Smooth muscle cell (in vitro differentiated cells): ENCODE results near the gene TAS2R14. TPM values are rescaled to one million over a fixed set of nuclear protein-coding genes. Genes with fewer than 3 reads are reported as not detected.

ENCODE experiments used
- DNase-seq: peaks from one replicate; lab custom pipeline; 2025; ENCODE audit not compliant: unreplicated experiment; lab: John Stamatoyannopoulos, UW
- H2AFZ ChIP-seq: fragments of 200-600 bp; sonication (generic); 2 replicates; pipeline ENCODE4 v1.6.0; 2016; ENCODE audit warnings: antibody characterized with exemption, low read depth, mild to moderate bottlenecking
- H3F3A ChIP-seq: fragments of 200-600 bp; sonication (generic); 2 replicates; pipeline ENCODE4 v1.6.0; 2017; ENCODE audit warnings: antibody characterized with exemption, low read depth
- H3K27ac ChIP-seq: fragments of 200-600 bp; sonication (generic); 2 replicates; pipeline ENCODE4 v1.5.1; 2016; ENCODE audit warnings: low read depth, mild to moderate bottlenecking
- H3K27me3 ChIP-seq: fragments of 200-600 bp; sonication (generic); 2 replicates; pipeline ENCODE4 v1.6.1; 2016; ENCODE audit warnings: low read depth, mild to moderate bottlenecking
- H3K36me3 ChIP-seq: fragments of 200-600 bp; sonication (generic); 2 replicates; pipeline ENCODE4 v1.5.1; 2016; ENCODE audit warnings: low read depth
- H3K4me1 ChIP-seq: fragments of 200-600 bp; sonication (generic); 2 replicates; pipeline ENCODE4 v1.5.1; 2016; ENCODE audit warnings: low read depth
- H3K4me2 ChIP-seq: fragments of 200-600 bp; sonication (generic); 2 replicates; pipeline ENCODE4 v1.6.0; 2016; ENCODE audit warnings: mild to moderate bottlenecking
- H3K4me3 ChIP-seq: fragments of 200-600 bp; sonication (generic); 2 replicates; pipeline ENCODE4 v1.5.1; 2016; ENCODE audit warnings: mild to moderate bottlenecking
- H3K79me2 ChIP-seq: fragments of 200-600 bp; sonication (generic); 2 replicates; pipeline ENCODE4 v1.6.0; 2016; ENCODE audit warnings: low read depth, mild to moderate bottlenecking
- H3K9ac ChIP-seq: fragments of 200-600 bp; sonication (generic); 2 replicates; pipeline ENCODE4 v1.6.0; 2016; ENCODE audit warnings: low read depth
- H3K9me3 ChIP-seq: fragments of 200-600 bp; sonication (generic); replicated peaks from 2 replicates; pipeline ENCODE4 v1.5.1; 2016; ENCODE audit warnings: low read depth
- H4K20me1 ChIP-seq: fragments of 200-600 bp; sonication (generic); 2 replicates; pipeline ENCODE4 v1.6.0; 2016; ENCODE audit warnings: low read depth
- CTCF ChIP-seq: fragments of 200-600 bp; sonication (generic); IDR thresholded peaks from 2 replicates; pipeline ENCODE4 v1.5.1; 2017; ENCODE audit warnings: borderline replicate concordance, mild to moderate bottlenecking, antibody characterized with exemption; ENCODE audit not compliant: insufficient read depth, poor library complexity, severe bottlenecking
- WGBS: methylation state at CpG from one replicate; pipeline ENCODE4 v1.1.7; 2016; ENCODE audit warnings: low lambda C conversion rate; 5-methylcytosine and 5-hydroxymethylcytosine counted together
- polyA plus RNA-seq: library from polyadenylated mRNA; unstranded; fragments of >200 nt; fragmentation: Nextera tagmentation; extraction: Ambion mirVana; gene quantifications from 2 replicates; pipeline ENCODE4 v1.2.1, GENCODE V29; 2016
- total RNA-seq: library from RNA; depleted of rRNA; stranded (reverse); fragments of >200 nt; gene quantifications from 2 replicates; pipeline ENCODE4 v1.2.3, GENCODE V29; 2014

The TAS2R14 gene
- total and polyA plus RNA-seq, 2 experiments from 2014 or later: 2.5 to 5.8 TPM

DNA sequence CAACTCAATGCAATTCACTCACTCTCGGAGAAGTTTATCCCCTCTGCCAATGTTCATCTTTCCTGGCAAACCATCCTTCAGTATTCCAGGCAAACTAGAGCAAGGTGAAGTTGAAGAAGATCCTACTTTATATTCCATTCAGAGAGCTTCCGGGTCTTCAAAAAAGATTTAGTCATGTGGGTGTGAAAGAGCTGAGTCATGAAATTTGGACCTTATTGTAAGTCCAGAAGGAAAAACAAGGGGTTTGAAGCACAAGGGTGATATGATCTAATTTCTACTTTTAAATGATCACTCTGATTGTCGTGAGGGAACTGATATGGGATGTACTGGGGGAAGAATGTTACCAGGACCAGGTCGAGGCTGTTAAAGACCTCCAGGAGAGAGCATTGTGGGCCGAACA is 12.8 kb downstream of the TAS2R14 start:
- no peaks in the 10 kb centered on the region for H3K27me3 ChIP-seq
- H3K4me1 ChIP-seq: no peaks in the 10 kb centered on the region
- TF ChIP-seq CTCF: no peak
- no peaks in the 10 kb centered on the region for H3K79me2 ChIP-seq
- no peak overlapping the region for H3K4me3 ChIP-seq
- 85% methylated on average over 5 of the region's 5 CpGs for WGBS
- no peaks in the 10 kb centered on the region for H4K20me1 ChIP-seq
- H3K9me3 ChIP-seq: no peaks in the 10 kb centered on the region
- H3K4me2 ChIP-seq: no peak overlapping the region
- no peak overlapping the region for H2AFZ ChIP-seq
- H3K9ac ChIP-seq: no peak overlapping the region
- DNase-seq: no peak
- H3K27ac ChIP-seq: no peak overlapping the region
- H3K36me3 ChIP-seq: no peaks in the 10 kb centered on the region
- no peaks in the 10 kb centered on the region for H3F3A ChIP-seq

DNA sequence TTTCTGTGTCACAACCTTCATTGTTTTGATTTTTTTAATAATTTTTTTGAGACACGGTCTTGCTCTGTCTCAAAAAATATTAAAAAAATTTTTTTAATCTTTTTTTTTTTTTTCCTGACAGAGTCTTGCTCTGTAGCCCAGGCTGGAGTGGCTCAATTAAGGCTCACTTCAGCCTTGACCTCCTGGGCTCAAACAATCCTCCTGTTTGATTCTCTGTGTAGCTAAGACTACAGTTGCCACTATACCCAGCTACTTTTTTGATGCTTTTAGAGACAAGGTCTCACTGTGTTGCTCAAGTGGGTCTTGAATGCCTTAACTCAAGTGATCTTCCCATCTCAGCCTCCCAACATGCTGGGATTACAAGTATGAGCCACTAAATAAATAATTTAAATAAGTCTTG is 19.3 kb downstream of the TAS2R14 start:
- no peak overlapping the region for H3K9ac ChIP-seq
- H3K4me3 ChIP-seq: no peak overlapping the region
- no peaks in the 10 kb centered on the region for H3K4me1 ChIP-seq
- H4K20me1 ChIP-seq: no peaks in the 10 kb centered on the region
- no peaks in the 10 kb centered on the region for H3K36me3 ChIP-seq
- no peak for TF ChIP-seq CTCF
- H2AFZ ChIP-seq: no peak overlapping the region
- 89% methylated on average over 1 of the region's 1 CpG for WGBS
- H3K79me2 ChIP-seq: no peaks in the 10 kb centered on the region
- no peak overlapping the region for H3K27ac ChIP-seq
- DNase-seq: no peak
- no peak overlapping the region for H3K4me2 ChIP-seq
- H3F3A ChIP-seq: no peaks in the 10 kb centered on the region
- H3K9me3 ChIP-seq: no peaks in the 10 kb centered on the region
- no peaks in the 10 kb centered on the region for H3K27me3 ChIP-seq

DNA sequence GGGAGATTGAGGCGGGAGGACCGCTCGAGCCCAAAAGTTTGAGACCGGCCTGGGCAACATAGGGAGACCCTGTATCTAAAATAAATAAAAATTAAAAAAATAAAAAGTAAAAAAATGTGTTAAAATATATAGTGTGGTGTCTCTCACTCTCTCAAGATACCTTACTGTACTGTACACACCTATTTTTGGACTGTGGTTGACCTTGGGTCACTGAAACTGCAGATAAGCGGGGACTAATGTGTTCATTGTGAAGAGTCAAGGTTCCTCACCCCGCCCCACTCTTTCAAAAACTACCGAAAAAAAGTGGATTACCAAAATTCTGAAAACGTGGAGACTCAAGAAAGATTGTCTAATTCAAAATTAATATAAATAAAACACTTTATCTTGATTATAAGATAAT is 28.7 kb downstream of the TAS2R14 start:
- Histone ChIP-seq H3K27me3 (no peaks in the 10 kb centered on the region), H3F3A (no peaks in the 10 kb centered on the region), H3K4me2 (no peak overlapping the region), H3K27ac (no peak overlapping the region), H4K20me1 (no peaks in the 10 kb centered on the region), H2AFZ (no peak overlapping the region), H3K36me3 (no peaks in the 10 kb centered on the region), H3K4me1 (no peaks in the 10 kb centered on the region), H3K9me3 (no peaks in the 10 kb centered on the region), H3K9ac (no peak overlapping the region), H3K4me3 (no peak overlapping the region), H3K79me2 (no peaks in the 10 kb centered on the region)
- WGBS: 90% methylated on average over 8 of the region's 8 CpGs
- DNase-seq: no peak
- no peak for TF ChIP-seq CTCF

- Histone ChIP-seq H3F3A (no peaks in the 10 kb centered on the region), H3K36me3 (no peaks in the 10 kb centered on the region), H3K27me3 (no peaks in the 10 kb centered on the region), H3K79me2 (no peaks in the 10 kb centered on the region), H4K20me1 (no peaks in the 10 kb centered on the region), H2AFZ (no peak within 1 kb of the TSS), H3K4me1 (no peaks in the 10 kb centered on the region), H3K9ac (no peak within 1 kb of the TSS), H3K27ac (no peak within 1 kb of the TSS), H3K4me3 (no peak within 1 kb of the TSS), H3K9me3 (peaks cover 1% of the 10 kb centered on the region), H3K4me2 (no peak within 1 kb of the TSS)
- no peak for DNase-seq
- no peak for TF ChIP-seq CTCF
- 100% methylated on average over 1 of the region's 1 CpG for WGBS
Observed at GRCh38 chr12:10909462-10909861, 29.6 kb downstream of the TAS2R14 start, which contains the start of gene TAS2R13. TAS2R13 (minus strand) TSS chr12:10909562; CDS start chr12:10909298, 264 bp downstream.
